LoVo (cell line): Measurements from ENCODE around the gene VWDE.

Source experiments
- DNase-seq: peaks from one replicate; pipeline ENCODE4 v3.0.0-alpha.2; 2016; ENCODE audit warnings: low spot score

The VWDE gene

DNA sequence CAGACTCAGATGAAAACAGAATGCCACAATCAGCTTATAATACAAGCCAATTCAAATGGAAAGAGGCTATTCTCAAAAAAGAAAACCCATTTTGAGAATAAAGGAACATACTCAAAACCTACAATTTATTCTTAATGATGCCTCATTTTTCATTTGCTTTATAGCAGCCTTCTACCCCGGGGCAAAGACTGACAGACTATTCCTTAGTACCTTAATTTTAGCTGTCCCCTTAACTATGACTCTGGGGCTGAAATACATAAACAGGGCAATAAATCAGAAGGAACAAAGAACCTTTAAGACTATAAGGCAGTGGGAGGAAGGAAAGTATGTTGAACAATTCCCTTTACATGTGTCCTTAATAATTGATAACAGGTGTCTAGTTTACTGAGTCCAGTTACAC lies 115.8 kb downstream of the VWDE start:
- DNase-seq, result no peak

DNA sequence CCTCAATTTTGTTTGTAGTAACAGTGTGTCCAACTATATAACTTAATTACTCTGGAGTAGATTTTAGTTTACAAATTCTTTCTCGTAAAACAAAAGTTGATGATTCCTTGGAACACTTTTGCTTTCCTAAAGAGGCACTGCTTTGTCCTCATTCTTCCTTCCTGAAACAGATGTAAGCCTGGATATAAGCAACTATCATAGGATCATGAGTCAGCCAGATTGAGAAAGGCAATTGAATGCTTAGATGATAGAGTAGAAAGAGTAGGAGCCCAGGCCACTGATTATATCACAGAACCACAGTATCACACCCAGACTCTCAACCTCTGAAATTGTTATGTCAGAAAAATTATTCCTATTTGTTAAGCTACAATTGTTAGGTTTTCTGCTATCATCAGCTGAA lies 122.6 kb downstream of the VWDE start:
- DNase-seq, result no peak
